ENCODE results near the gene BCL11B.

BCL11B gene

DNA sequence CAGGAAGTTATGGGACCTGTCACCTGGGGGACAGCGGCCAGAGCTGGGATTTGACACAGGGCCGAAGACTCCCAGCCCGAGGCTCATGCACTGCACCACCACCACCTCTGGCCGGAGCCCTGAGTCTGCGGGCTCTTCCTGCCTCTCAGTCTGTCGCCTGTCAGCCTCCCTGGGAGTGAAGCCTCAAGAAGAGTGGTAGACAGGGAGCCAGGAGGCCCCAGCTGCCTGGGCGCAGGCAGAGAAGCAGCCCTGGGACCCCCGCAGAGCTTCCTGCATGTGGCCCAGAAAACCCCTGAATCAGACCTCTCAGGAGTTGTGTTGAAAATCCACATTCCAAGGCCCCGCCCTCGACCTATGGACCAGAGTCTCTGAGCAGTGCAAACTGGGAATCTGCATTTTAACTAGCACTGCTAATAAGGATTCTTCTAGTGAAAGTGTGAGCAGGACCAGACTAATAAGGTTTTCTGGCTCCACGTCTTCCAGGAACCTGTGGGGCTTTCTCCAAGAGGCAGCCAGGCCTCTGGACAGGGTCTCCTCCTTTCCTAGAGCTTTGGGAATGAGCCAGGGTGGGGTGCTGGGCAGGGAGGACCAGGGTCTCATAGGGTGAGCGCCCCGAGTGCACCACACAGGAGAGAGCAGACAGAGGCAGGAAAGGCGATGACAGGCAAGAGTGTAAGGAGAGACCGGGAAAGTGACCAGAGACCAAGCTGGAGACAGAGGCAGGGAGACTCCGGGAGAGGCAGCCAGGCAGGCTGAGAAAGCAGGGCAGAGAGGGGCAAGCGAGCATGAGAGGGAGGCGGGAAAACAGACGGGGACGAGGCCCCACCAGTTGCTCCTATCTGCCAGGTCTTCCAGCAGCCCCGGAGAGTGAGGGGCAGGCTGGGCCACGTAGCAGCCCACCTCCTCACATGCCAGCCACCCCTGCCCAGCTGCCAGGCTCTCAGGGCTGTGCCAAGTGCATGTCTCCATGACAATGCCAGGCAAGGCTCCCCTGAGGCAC, 112.4 kb downstream of the BCL11B start:
- TF ChIP-seq POLR2A (IDR thresholded peaks at IDR 0.05; ENCODE audit: low read depth, low read length): no peak
- FAIRE-seq: no peak
- DNase-seq (ENCODE audit: insufficient read length, low spot score): no peak

DNA sequence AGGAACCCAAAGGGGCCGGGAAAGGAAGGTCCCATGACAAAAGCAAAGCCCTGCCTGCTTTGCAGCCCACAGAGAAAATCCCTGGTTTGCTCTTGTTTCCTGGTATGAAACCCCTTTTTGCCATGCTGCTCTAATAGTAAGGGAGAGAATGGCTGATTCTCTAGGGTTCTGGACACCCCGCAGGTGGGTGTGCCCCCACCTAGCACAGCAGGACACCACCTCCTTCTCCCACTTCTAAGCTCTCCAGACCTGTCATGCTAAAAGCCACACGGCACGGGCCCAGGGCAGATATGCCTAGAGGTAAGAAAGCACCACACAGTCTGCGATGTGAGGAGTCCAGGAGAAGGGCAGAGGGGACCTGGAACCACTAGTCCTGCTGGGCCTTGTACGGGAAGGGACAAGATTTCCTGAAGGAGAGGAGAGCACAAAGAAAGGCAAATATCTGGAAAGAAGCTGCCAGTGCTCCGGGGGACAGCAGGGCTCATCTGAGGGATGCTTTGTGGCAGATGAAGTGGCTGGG, 113.3 kb downstream of the BCL11B start:
- DNase-seq (ENCODE audit: insufficient read length, low spot score) (no peak), FAIRE-seq (no peak)
- TF ChIP-seq POLR2A (IDR thresholded peaks at IDR 0.05; ENCODE audit: low read depth, low read length): no peak

DNA sequence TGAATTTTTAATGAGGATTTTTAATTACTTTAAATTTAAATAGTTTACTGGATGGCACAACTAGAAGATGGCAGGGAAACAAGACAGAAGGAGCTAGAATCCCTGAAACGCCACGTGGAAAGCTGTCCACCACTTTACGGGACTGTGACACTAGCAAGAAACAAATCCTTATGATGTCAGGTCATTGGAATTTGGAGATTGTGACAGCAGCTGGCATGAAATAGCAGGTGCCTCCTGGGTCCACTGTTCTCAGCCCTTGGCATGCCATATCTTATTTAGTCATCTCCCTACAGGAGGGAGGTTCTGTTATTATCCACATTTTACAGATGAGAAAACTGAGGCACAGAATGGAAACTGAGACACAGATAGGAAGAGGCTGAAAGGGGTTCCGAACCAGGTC, 113.8 kb downstream of the BCL11B start:
- DNase-seq (ENCODE audit: insufficient read length, low spot score) (no peak), FAIRE-seq (no peak)
- no peak for TF ChIP-seq POLR2A (IDR thresholded peaks at IDR 0.05; ENCODE audit: low read depth, low read length)

DNA sequence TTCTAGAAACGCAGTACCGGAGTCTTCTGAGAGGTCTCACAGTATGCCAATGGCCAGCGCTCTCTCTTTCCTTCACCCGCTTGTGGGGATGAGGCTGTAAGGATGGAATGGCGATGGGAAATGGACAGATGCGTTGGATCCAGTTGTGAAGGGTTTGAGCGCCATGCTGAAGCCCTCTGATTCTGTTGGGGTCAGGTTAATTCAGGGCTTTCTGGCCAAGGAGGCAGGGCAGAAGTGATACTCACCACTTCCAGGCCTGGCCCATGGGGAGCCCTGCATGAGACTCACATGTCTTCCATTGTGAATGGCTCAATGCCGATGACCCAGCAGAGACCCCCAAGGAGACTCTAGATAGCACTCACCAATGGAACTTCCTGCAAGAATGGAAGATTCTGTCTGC, 114.3 kb downstream of the BCL11B start:
- FAIRE-seq: no peak
- no peak for TF ChIP-seq POLR2A (IDR thresholded peaks at IDR 0.05; ENCODE audit: low read depth, low read length)
- no peak for DNase-seq (ENCODE audit: insufficient read length, low spot score)

DNA sequence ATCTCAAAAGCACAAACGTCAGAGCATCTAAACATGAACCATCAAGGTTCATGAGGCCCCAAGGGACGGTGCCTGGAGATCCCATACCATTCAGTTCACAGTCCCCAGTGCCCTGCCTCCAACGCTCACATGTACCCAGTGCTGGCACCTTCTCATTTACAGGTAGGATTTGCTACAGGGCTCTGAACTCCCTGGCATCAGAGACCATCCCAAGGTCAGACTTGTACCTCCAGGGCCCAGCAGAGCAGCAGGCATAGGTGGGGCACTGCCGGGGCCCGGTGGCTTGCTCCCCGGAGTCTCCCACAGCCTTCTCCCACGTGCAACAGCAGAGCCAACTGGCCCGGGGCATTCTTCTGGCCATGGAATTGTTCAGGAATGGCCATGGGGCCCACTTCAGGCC, 114.8 kb downstream of the BCL11B start:
- DNase-seq (ENCODE audit: insufficient read length, low spot score): no peak
- TF ChIP-seq POLR2A (IDR thresholded peaks at IDR 0.05; ENCODE audit: low read depth, low read length): no peak
- FAIRE-seq: no peak

DNA sequence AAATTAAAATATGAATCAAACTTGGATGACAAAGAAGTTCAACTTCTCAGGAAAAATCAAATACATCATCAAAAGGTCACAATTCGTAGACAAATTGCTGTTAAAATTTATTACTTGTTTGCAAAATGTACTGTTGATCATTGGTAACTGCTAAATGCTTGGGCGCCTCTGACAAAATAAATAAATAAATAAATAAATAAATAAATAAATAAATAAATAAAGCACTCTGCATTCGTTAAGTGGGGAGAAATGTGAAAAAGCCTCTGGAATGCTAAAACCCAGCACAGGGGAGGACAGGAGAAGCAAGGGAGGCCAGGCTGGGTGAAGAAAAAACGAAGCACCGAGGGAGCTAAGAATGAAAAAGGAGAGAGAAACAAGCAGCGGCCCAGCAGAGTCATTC, 115.2 kb downstream of the BCL11B start:
- no peak for TF ChIP-seq POLR2A (IDR thresholded peaks at IDR 0.05; ENCODE audit: low read depth, low read length)
- no peak for FAIRE-seq
- DNase-seq (ENCODE audit: insufficient read length, low spot score): no peak

DNA sequence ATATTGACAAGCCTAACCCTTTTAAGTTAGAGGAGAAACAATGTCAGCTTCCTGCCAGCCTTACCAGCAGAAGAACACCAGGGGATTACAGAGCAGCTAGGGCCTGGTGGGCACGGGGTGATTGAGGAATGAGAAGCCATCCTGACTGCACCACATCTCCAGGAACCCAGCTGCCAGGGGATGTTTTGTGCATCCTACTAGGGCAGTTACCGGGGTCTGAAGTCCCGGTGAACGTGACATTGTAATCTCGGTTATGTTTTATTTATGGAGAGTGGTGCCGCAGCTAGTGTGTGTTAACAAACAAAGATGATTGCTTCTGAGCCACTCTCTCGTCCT, 115.9 kb downstream of the BCL11B start:
- DNase-seq (ENCODE audit: insufficient read length, low spot score): no peak
- no peak for FAIRE-seq
- TF ChIP-seq POLR2A (IDR thresholded peaks at IDR 0.05; ENCODE audit: low read depth, low read length): no peak

DNA sequence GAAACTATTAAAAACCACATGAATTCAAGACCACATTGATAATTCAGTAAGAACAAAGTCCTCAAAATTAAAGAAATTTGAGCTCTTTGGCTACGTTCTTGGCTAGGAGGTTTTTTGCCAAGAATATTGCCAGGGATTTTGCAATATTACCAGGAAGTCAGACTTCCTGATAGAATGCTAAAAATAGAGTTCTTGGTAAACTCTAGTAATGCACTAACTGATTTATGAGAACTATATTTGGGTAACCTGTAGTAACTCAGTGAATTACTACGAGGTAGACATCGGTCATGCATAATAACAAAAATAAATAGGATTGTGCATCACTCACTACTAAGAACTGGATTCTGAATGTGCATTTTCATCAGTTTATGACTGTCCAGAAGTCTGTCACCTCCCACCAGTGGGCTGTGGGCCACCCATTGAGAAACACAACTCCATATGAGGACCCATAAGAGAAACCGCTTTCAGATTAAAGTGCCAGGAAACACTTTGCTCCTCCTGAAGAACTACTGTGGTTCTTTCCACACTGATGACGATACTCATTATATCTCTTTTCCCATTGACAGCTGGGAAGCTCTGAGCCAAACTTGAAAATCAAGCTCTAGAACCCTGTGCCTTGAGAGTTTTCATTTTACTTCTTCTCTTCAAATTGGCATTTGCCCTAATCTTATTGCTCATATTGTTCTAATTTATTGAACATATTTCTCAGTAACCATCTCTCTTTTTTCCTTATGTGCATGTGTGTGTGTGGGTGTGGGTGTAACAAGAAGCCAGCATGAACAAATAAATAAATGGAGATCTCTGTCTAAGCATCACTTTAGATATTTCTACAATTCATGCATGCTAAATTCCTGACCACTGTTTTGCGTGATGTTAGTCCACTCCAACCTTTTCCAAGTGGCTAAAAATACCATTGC, 116.6 kb downstream of the BCL11B start:
- DNase-seq (ENCODE audit: insufficient read length, low spot score): no peak
- FAIRE-seq: no peak
- no peak for TF ChIP-seq POLR2A (IDR thresholded peaks at IDR 0.05; ENCODE audit: low read depth, low read length)

DNA sequence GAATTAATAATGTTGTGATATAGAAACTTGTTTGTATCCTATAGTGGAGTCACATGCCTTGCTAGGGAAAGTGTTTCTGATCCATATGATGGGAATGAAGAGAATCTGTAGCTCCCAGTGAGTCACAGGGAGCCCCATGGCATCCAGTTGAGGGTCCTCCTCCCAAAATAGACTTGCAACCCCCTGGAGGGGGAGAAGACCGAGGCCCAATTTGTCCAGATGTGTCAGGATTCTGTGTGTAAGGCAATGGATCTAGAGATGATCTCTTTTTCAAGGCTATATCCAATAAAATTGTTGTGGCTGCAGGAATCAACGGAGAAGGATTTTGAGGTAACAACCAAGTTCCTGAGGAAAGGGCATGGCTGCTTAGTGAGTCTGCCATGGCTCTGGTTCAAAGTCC, 121.8 kb downstream of the BCL11B start:
- no peak for DNase-seq (ENCODE audit: insufficient read length, low spot score)
- TF ChIP-seq POLR2A (IDR thresholded peaks at IDR 0.05; ENCODE audit: low read depth, low read length): no peak
- FAIRE-seq: no peak

DNA sequence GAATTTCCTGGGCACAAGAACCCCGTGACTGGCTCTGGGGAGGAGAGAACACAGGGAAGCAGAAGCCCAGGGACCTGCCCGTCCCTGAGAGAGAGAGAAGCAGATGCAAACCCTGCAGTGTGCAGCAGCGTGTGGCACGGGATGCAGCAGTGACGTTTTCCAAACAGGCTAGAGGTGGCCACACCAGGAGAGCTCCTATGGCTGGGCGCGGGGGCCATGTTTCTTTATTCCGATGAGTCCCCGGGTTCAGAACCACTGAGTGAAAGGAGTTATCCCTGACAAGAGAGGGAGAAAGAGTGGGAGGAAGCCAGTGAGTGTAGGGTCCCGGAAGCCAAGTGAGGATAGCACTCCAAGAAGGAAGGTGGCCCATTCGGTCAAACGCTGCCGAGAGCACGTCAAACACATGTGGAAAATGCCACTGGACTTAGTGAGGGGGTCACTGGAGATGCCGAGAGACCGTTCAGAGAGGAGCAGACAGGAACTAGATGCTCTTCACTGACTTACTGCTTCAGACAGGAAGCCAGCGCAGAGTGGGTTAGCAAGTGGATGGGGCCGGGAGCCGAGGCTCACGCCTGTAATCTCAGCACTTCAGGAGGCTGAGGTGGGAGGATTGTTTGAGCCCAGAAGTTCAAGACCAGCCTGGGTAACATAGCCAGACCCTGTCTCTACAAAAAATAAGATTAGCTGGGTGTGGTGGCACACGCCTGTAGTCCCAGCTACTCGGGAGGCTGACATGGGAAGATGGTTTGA, 123.0 kb downstream of the BCL11B start:
- no peak for FAIRE-seq
- no peak for TF ChIP-seq POLR2A (IDR thresholded peaks at IDR 0.05; ENCODE audit: low read depth, low read length)
- no peak for DNase-seq (ENCODE audit: insufficient read length, low spot score)

DNA sequence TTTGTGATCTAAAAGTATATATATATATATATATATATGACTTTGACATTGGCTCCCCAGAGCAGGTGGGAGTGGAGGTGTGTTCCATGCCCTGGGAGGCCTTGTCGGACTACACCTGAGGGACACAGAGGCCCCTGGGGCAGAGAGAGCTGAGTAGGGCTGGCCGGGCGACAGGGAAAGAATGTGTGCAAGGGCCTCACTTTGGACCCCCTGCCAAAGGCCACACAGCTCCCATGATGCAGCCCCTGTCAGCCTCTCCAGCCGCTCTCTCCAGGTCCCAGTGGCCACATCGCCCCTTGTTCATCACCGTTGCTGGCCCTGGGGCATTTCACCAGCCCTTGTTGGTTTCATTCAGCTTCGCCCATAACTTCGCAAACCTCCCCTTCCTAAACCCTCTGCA, 123.9 kb downstream of the BCL11B start:
- no peak for TF ChIP-seq POLR2A (IDR thresholded peaks at IDR 0.05; ENCODE audit: low read depth, low read length)
- no peak for DNase-seq (ENCODE audit: insufficient read length, low spot score)
- no peak for FAIRE-seq

DNA sequence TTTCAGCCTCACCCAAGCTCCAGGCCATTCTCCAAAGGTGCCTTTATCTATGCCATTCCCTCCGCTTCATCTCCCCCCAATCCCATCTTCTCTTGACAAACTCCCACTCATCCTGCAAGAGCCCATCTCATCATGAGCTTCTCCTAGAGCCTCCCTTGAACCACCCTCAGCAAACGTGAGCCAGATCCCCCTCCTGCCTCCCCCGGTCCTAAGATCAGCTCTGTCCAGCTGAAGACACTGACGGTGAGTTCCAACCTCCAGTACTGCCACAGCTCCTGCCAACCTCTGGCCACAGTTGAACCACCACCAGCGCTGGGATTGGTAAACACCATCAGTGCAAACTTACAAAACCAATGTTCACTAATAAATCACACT, 124.6 kb downstream of the BCL11B start:
- no peak for DNase-seq (ENCODE audit: insufficient read length, low spot score)
- no peak for FAIRE-seq
- no peak for TF ChIP-seq POLR2A (IDR thresholded peaks at IDR 0.05; ENCODE audit: low read depth, low read length)

DNA sequence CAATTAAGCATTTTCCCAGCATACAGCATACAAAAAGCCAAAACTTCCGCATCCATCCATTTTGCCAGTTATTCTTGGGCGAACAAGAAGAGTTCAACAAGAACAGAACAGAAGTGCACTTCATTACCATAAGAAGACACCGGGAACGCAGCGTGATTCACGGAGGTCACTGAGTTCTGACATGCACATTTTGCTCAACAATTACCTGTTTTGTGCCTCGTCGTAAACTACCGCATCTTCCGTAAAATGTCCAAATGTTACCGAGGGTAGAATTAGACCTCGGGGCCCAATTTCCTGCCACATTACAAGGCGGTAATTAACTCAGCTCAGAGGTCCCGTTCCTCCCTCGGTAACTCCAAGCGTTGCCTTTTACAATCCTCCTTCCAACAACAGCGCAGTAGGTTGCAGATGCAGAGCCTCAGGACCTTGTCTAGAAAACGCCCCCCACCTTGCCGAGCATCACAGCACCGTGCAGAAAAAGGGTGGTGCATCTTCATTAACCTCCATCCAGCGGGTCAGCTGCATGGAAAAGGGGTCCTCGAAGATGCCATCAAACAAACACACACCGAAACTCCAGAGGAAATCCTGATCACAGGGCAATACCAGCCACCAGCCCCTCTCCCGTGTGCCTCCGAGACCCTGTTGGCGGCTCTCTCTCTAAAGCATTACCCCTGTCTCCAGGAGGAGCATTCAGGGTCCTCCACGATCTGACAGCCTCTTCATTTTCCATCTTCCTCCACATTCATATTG, 125.2 kb downstream of the BCL11B start:
- no peak for DNase-seq (ENCODE audit: insufficient read length, low spot score)
- TF ChIP-seq POLR2A (IDR thresholded peaks at IDR 0.05; ENCODE audit: low read depth, low read length): no peak
- no peak for FAIRE-seq

Data from H54 (cell line).